Liver (tissue), 5 donors: ENCODE measurements around the gene ZNF548. TPM values are rescaled to one million over a fixed set of nuclear protein-coding genes. Genes with fewer than 3 reads are reported as not detected.

Experiments
- EGR1 ChIP-seq, 2 donors: IDR thresholded peaks; 2 replicates each; pipeline ENCODE4 v1.6.1; 2016 to 2018; ENCODE audit warnings: antibody characterized with exemption in 2 of 2, low read depth in 2 of 2
- HNF4A ChIP-seq, 2 donors: conservative IDR thresholded peaks; 2 replicates each; pipeline ENCODE4 v1.6.1; 2016; ENCODE audit warnings: antibody characterized with exemption in 2 of 2, mild to moderate bottlenecking in 2 of 2
- HNF4G ChIP-seq: IDR thresholded peaks from 2 replicates; pipeline ENCODE4 v1.6.1; 2016; ENCODE audit warnings: antibody characterized with exemption
- polyA plus RNA-seq, 2 donors: library from polyadenylated mRNA; stranded (reverse) in 1 of 2; unstranded in 1 of 2; fragments of 200-250 nt in 1 of 2; fragments of >200 nt in 1 of 2; fragmentation: Nextera tagmentation in 1 of 2; extraction: Ambion mirVana in 1 of 2; gene quantifications; one replicate each; pipeline versions ENCODE4 v1.2.1 to v1.2.3, GENCODE V29; 2013 to 2015
- total RNA-seq, 2 donors: library from RNA; depleted of rRNA; stranded (reverse); fragments of >200 nt; gene quantifications; one replicate each; pipeline ENCODE4 v1.2.3, GENCODE V29; 2014
- donor health status: healthy.
- donor health status: healthy.
- donor health status: healthy.

The ZNF548 gene
- total and polyA plus RNA-seq, 4 donors, result 1.8 to 13.9 (median 5.3) TPM

DNA sequence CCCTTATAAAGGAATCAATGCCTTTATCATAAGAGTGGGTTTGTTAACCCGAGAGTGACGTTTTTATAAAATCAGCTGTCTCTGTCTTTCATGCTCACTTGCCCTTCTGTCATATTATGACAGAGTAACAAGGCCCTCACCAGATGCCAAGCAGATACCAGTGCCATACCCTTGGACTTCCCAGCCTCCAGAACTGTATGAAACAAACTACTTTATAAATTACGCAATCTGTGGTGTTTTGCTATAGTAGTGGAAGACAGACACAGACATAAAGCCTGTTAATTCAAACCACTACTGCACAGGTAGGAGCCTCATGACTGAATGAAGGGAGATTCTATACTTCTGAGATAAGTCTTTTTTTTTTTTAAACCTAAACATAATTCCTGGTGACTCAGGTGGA, 62.7 kb downstream of the ZNF548 start (continued):
- no peak for TF ChIP-seq EGR1 (IDR thresholded peaks at IDR 0.05; ENCODE audit: low read depth in 2 of 2)
- no peak for TF ChIP-seq HNF4A (conservative IDR thresholded peaks at IDR 0.05)
- no peak for TF ChIP-seq HNF4G

Other genes starting within 250 kb of the ZNF548 start
- not detected for gene ZIM3, start 244.7 kb upstream of the ZNF548 start, total RNA-seq
- not detected for gene ZIM3, start 244.7 kb upstream of the ZNF548 start, polyA plus RNA-seq
- gene DUXA, start 222.4 kb upstream of the ZNF548 start, total RNA-seq, result not detected
- gene DUXA, start 222.4 kb upstream of the ZNF548 start, polyA plus RNA-seq, result not detected
- 10 to 100 TPM; 11.3 to 22.6 TPM for gene ZNF264, start 198.4 kb upstream of the ZNF548 start, total RNA-seq
- gene ZNF264, start 198.4 kb upstream of the ZNF548 start, polyA plus RNA-seq, result 1 to 10 TPM; 2.5 to 4.6 TPM
- under 1 TPM; 0.42 to 0.65 TPM for gene AURKC, start 158.8 kb upstream of the ZNF548 start, total RNA-seq
- gene AURKC, start 158.8 kb upstream of the ZNF548 start, polyA plus RNA-seq, result 1 to 10 TPM in 1 of 2 donors, under 1 TPM in 1; 0.55 to 1.0 TPM
- 10 to 100 TPM; 13.4 to 13.9 TPM for gene ZNF805, start 149.2 kb upstream of the ZNF548 start, total RNA-seq
- under 1 TPM; 0.75 to 0.86 TPM for gene ZNF805, start 149.2 kb upstream of the ZNF548 start, polyA plus RNA-seq
- gene ZNF460, start 109.4 kb upstream of the ZNF548 start, total RNA-seq, result 10 to 100 TPM; 36.4 to 54.4 TPM
- 1 to 10 TPM in 1 of 2 donors, under 1 TPM in 1; 0.24 to 2.3 TPM for gene ZNF460, start 109.4 kb upstream of the ZNF548 start, polyA plus RNA-seq
- gene ZNF543, start 69.4 kb upstream of the ZNF548 start, total RNA-seq, result 1 to 10 TPM; 3.8 to 8.4 TPM
- gene ZNF543, start 69.4 kb upstream of the ZNF548 start, polyA plus RNA-seq, result under 1 TPM; 0.38 to 0.58 TPM
- gene ZNF304, start 38.6 kb upstream of the ZNF548 start, total RNA-seq, result 1 to 10 TPM; 3.2 to 5.6 TPM
- gene ZNF304, start 38.6 kb upstream of the ZNF548 start, polyA plus RNA-seq, result 1 to 10 TPM in 1 of 2 donors, under 1 TPM in 1; 0.90 to 1.3 TPM
- 1 to 10 TPM; 2.8 to 6.1 TPM for gene TRAPPC2B, start 26.3 kb upstream of the ZNF548 start, total RNA-seq
- 1 to 10 TPM; 3.1 to 4.2 TPM for gene TRAPPC2B, start 26.3 kb upstream of the ZNF548 start, polyA plus RNA-seq
- 1 to 10 TPM; 1.7 to 1.8 TPM for gene ZNF547, start 26.3 kb upstream of the ZNF548 start, total RNA-seq
- gene ZNF547, start 26.3 kb upstream of the ZNF548 start, polyA plus RNA-seq, result under 1 TPM; 0.22 to 0.33 TPM
- gene ZNF17, start 21.3 kb downstream of the ZNF548 start, total RNA-seq, result 1 to 10 TPM; 7.6 to 8.2 TPM
- gene ZNF17, start 21.3 kb downstream of the ZNF548 start, polyA plus RNA-seq, result 1 to 10 TPM; 1.2 to 1.4 TPM
- gene ZNF749, start 45.5 kb downstream of the ZNF548 start, total RNA-seq, result 10 to 100 TPM in 1 of 2 donors, 1 to 10 TPM in 1; 5.9 to 11.6 TPM
- 1 to 10 TPM in 1 of 2 donors, under 1 TPM in 1; 0.83 to 5.4 TPM for gene ZNF749, start 45.5 kb downstream of the ZNF548 start, polyA plus RNA-seq
- under 1 TPM; 0.42 to 0.98 TPM for gene VN1R1, start 67.3 kb downstream of the ZNF548 start, total RNA-seq
- under 1 TPM; 0.14 to 0.19 TPM for gene VN1R1, start 67.3 kb downstream of the ZNF548 start, polyA plus RNA-seq
- 10 to 100 TPM in 1 of 2 donors, 1 to 10 TPM in 1; 5.4 to 11.1 TPM for gene ZNF772, start 87.7 kb downstream of the ZNF548 start, total RNA-seq
- 1 to 10 TPM in 1 of 2 donors, under 1 TPM in 1; 0.81 to 1.6 TPM for gene ZNF772, start 87.7 kb downstream of the ZNF548 start, polyA plus RNA-seq
- 10 to 100 TPM in 1 of 2 donors, 1 to 10 TPM in 1; 4.2 to 12.4 TPM for gene ZNF419, start 97.9 kb downstream of the ZNF548 start, total RNA-seq
- 1 to 10 TPM; 1.9 to 3.2 TPM for gene ZNF419, start 97.9 kb downstream of the ZNF548 start, polyA plus RNA-seq
- 1 to 10 TPM; 7.3 to 7.4 TPM for gene ZNF773, start 110.1 kb downstream of the ZNF548 start, total RNA-seq
- 1 to 10 TPM; 1.4 to 1.7 TPM for gene ZNF773, start 110.1 kb downstream of the ZNF548 start, polyA plus RNA-seq
- gene ZNF549, start 137.5 kb downstream of the ZNF548 start, total RNA-seq, result 1 to 10 TPM; 2.3 to 4.5 TPM
- gene ZNF549, start 137.5 kb downstream of the ZNF548 start, polyA plus RNA-seq, result under 1 TPM; 0.66 to 0.67 TPM
- gene ZNF550, start 170.0 kb downstream of the ZNF548 start, total RNA-seq, result 1 to 10 TPM; 4.4 to 4.8 TPM
- gene ZNF550, start 170.0 kb downstream of the ZNF548 start, polyA plus RNA-seq, result 1 to 10 TPM in 1 of 2 donors, under 1 TPM in 1; 0.96 to 3.0 TPM
- 1 to 10 TPM; 1.5 to 2.9 TPM for gene ZNF416, start 189.1 kb downstream of the ZNF548 start, total RNA-seq
- gene ZNF416, start 189.1 kb downstream of the ZNF548 start, polyA plus RNA-seq, result under 1 TPM; 0.97 to 0.99 TPM
- gene ZIK1, start 194.3 kb downstream of the ZNF548 start, total RNA-seq, result 1 to 10 TPM; 1.2 to 8.6 TPM
- gene ZIK1, start 194.3 kb downstream of the ZNF548 start, polyA plus RNA-seq, result under 1 TPM; 0.29 to 0.60 TPM
- 1 to 10 TPM; 1.4 to 7.1 TPM for gene ZNF530, start 210.0 kb downstream of the ZNF548 start, total RNA-seq
- gene ZNF530, start 210.0 kb downstream of the ZNF548 start, polyA plus RNA-seq, result 1 to 10 TPM in 1 of 2 donors, under 1 TPM in 1; 0.86 to 1.4 TPM
- 10 to 100 TPM in 1 of 2 donors, 1 to 10 TPM in 1; 6.9 to 12.1 TPM for gene ZNF134, start 224.4 kb downstream of the ZNF548 start, total RNA-seq
- 1 to 10 TPM; 1.5 to 4.0 TPM for gene ZNF134, start 224.4 kb downstream of the ZNF548 start, polyA plus RNA-seq
- 1 to 10 TPM; 4.4 to 7.0 TPM for gene ZNF211, start 243.3 kb downstream of the ZNF548 start, total RNA-seq
- gene ZNF211, start 243.3 kb downstream of the ZNF548 start, polyA plus RNA-seq, result 1 to 10 TPM; 2.0 to 2.3 TPM